HG02623 (cell line): Measurements from ENCODE around the gene MAEL.
"Not testable (repeated sequence)": the region's sequence is repeated elsewhere in the genome, so short reads cannot be mapped to it uniquely, and the experiment has no call there.

Experiments
- ATAC-seq: cut with Tn5 transposase; IDR thresholded peaks from one replicate; pipeline ENCODE4 v1.9.1; 2021; ENCODE audit warnings: moderate library complexity; ENCODE audit not compliant: unreplicated experiment

Gene MAEL

GRCh38 chr1:166977951-166978350 lies 11.1 kb upstream of the MAEL start:
- ATAC-seq, result no peak

- ATAC-seq, result peak; percentile 39
These were observed 10.3 kb upstream of the MAEL start for GRCh38 chr1:166978821-166979220.

GRCh38 chr1:166980383-166980782 lies 8.7 kb upstream of the MAEL start:
- no peak for ATAC-seq

GRCh38 chr1:166980818-166981217 lies 8.3 kb upstream of the MAEL start:
- no peak for ATAC-seq

- ATAC-seq, result no peak
These were observed 7.5 kb upstream of the MAEL start for GRCh38 chr1:166981589-166981988.

- no peak for ATAC-seq
These were observed 10.0 kb downstream of the MAEL start for GRCh38 chr1:166999075-166999474.

GRCh38 chr1:166999500-167000055 lies 10.5 kb downstream of the MAEL start:
- ATAC-seq, result no peak

GRCh38 chr1:167000546-167000945 lies 11.5 kb downstream of the MAEL start:
- ATAC-seq, result no peak

GRCh38 chr1:167002354-167002753 lies 13.3 kb downstream of the MAEL start:
- no peak for ATAC-seq

GRCh38 chr1:167003711-167004110 lies 14.6 kb downstream of the MAEL start:
- no peak for ATAC-seq

GRCh38 chr1:167011560-167012191 lies 22.6 kb downstream of the MAEL start:
- no peak for ATAC-seq

- no peak for ATAC-seq
These were observed 23.5 kb downstream of the MAEL start for GRCh38 chr1:167012570-167012969.

- no peak for ATAC-seq
These were observed 24.2 kb downstream of the MAEL start for GRCh38 chr1:167013108-167013929.

GRCh38 chr1:167016100-167016750 lies 27.1 kb downstream of the MAEL start:
- ATAC-seq, result no peak

GRCh38 chr1:167022384-167022783 lies 33.3 kb downstream of the MAEL start:
- ATAC-seq, result peak; percentile 48

GRCh38 chr1:167029553-167029952 lies 40.5 kb downstream of the MAEL start:
- not testable (repeated sequence) for ATAC-seq

GRCh38 chr1:167033646-167034045 lies 44.6 kb downstream of the MAEL start:
- ATAC-seq, result no peak

- ATAC-seq, result peak; percentile 94
These were observed 54.8 kb downstream of the MAEL start for GRCh38 chr1:167043752-167044488.

- no peak for ATAC-seq
These were observed 62.8 kb downstream of the MAEL start for GRCh38 chr1:167051907-167052306.

- ATAC-seq, result no peak
These were observed 63.3 kb downstream of the MAEL start for GRCh38 chr1:167052389-167052788.

- no peak for ATAC-seq
These were observed 65.5 kb downstream of the MAEL start for GRCh38 chr1:167054531-167054930.
